ENCODE data around the gene ABAT. TPM values are rescaled to one million over a fixed set of nuclear protein-coding genes. Genes with fewer than 3 reads are reported as not detected.

The ABAT gene
- total RNA-seq, 4 donors from 2014 or later, result 9.0 to 16.9 (median 13.4) TPM

GRCh38 chr16:8644211-8645140 is 29.9 kb upstream of the ABAT start:
- peak overlapping the region in 1 of 4 donors; percentile 28 for H3K27ac ChIP-seq (replicated peaks in 1 of 4)
- no peak for DNase-seq (ENCODE audit: extremely low spot score)

GRCh38 chr16:8645141-8645521 is 29.3 kb upstream of the ABAT start:
- peaks cover 62 to 83% (median 83%) of the 10 kb centered on the region in 4 donors for H3K36me3 ChIP-seq
- H3K27ac ChIP-seq (replicated peaks in 1 of 4), result no peak overlapping the region
- WGBS, result 71% methylated on average over 11 of the region's 11 CpGs
- H3K4me1 ChIP-seq, result no peaks in the 10 kb centered on the region
- no peaks in the 10 kb centered on the region for H3K9me3 ChIP-seq
- TF ChIP-seq EP300 (IDR thresholded peaks at IDR 0.05), result no peak
- TF ChIP-seq POLR2AphosphoS5 (IDR thresholded peaks at IDR 0.05), result no peak
- TF ChIP-seq CTCF (IDR thresholded peaks at IDR 0.05), result no peak
- no peak for TF ChIP-seq POLR2A (IDR thresholded peaks at IDR 0.05; ENCODE audit: low read depth)
- no peak overlapping the region for H3K4me3 ChIP-seq
- DNase-seq (ENCODE audit: extremely low spot score), result no peak
- intact Hi-C loops (cut with DNase I), result no loop called here
- H3K27me3 ChIP-seq, result no peaks in the 10 kb centered on the region

More at GRCh38 chr16:8644211-8645140, 29.9 kb upstream of the ABAT start:
- WGBS, result 80% methylated on average over 21 of the region's 29 CpGs
- H3K4me3 ChIP-seq, result no peak overlapping the region
- peaks cover 69 to 90% (median 90%) of the 10 kb centered on the region in 4 donors for H3K36me3 ChIP-seq
- no peaks in the 10 kb centered on the region for H3K4me1 ChIP-seq
- intact Hi-C loops (cut with DNase I), result no loop called here
- H3K9me3 ChIP-seq, result no peaks in the 10 kb centered on the region
- TF ChIP-seq POLR2AphosphoS5 (IDR thresholded peaks at IDR 0.05) (no peak), CTCF (IDR thresholded peaks at IDR 0.05) (peak in 1 of 3 experiments; percentile 6), EP300 (IDR thresholded peaks at IDR 0.05) (no peak), POLR2A (IDR thresholded peaks at IDR 0.05; ENCODE audit: low read depth) (no peak)
- no peaks in the 10 kb centered on the region for H3K27me3 ChIP-seq

- H3K27ac ChIP-seq (replicated peaks in 1 of 4), result no peak overlapping the region
- H3K4me1 ChIP-seq, result no peaks in the 10 kb centered on the region
These were observed 28.6 kb upstream of the ABAT start for GRCh38 chr16:8645831-8646230.

GRCh38 chr16:8646326-8647053 is 27.9 kb upstream of the ABAT start:
- intact Hi-C loops (cut with DNase I), result no loop called here
- no peaks in the 10 kb centered on the region for H3K9me3 ChIP-seq
- no peak for DNase-seq (ENCODE audit: extremely low spot score)
- peaks cover 57 to 75% (median 75%) of the 10 kb centered on the region in 4 donors for H3K36me3 ChIP-seq
- 75% methylated on average over 13 of the region's 13 CpGs for WGBS
- H3K27me3 ChIP-seq, result no peaks in the 10 kb centered on the region
- no peak overlapping the region for H3K27ac ChIP-seq (replicated peaks in 1 of 4)
- TF ChIP-seq CTCF (IDR thresholded peaks at IDR 0.05) (no peak), EP300 (IDR thresholded peaks at IDR 0.05) (no peak), POLR2AphosphoS5 (IDR thresholded peaks at IDR 0.05) (no peak), POLR2A (IDR thresholded peaks at IDR 0.05; ENCODE audit: low read depth) (no peak)
- no peaks in the 10 kb centered on the region for H3K4me1 ChIP-seq
- H3K4me3 ChIP-seq, result no peak overlapping the region

More at GRCh38 chr16:8645831-8646230, 28.6 kb upstream of the ABAT start:
- intact Hi-C loops (cut with DNase I), result no loop called here
- no peak for DNase-seq (ENCODE audit: extremely low spot score)
- 85% methylated on average over 13 of the region's 13 CpGs for WGBS
- H3K27me3 ChIP-seq, result no peaks in the 10 kb centered on the region
- TF ChIP-seq POLR2AphosphoS5 (IDR thresholded peaks at IDR 0.05) (no peak), POLR2A (IDR thresholded peaks at IDR 0.05; ENCODE audit: low read depth) (no peak), CTCF (IDR thresholded peaks at IDR 0.05) (no peak), EP300 (IDR thresholded peaks at IDR 0.05) (no peak)
- H3K4me3 ChIP-seq, result no peak overlapping the region
- H3K36me3 ChIP-seq, result peaks cover 61 to 82% (median 81%) of the 10 kb centered on the region in 4 donors
- H3K9me3 ChIP-seq, result no peaks in the 10 kb centered on the region

Data from esophagus muscularis mucosa (tissue), 4 donors.